Measurements from ENCODE around the gene TRNT1.

The TRNT1 gene

DNA sequence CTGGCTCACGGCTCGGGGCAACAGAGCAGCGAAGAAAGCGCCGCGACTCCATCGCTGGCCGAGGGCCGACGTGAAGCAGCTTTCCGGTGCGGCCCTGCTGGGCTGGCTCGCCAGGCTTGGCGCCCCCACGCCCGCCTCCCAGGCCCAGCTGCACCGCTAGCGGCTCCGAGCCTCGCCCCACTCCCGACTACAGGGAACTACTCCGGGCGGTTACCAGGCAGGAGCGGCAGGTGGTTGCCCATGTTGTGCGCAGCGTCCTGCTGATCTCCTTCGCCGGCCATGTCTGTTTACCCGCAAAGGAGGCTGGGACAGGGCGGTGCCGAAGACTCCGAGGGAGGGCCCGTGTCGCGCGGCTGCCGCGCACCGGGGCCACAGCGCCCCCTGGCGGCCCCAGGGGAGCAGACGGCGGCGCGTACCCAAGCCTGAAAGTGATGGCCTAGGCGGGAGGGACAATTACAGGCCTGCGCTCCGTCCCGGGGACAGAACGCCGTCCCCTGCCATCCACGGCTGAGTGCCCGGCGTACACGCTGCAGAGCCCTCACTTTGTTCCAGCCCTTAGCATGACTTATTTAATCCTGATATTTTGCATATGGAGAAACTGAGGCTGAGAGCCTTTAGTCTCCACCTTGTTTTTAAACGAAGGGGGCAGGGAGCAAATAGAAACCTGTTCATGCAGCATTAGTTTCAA lies 52.8 kb downstream of the TRNT1 start, which contains the start of gene CRBN:
TSS of gene CRBN (minus strand) at position 285 of the 688 bp plus-strand sequence. CDS start at position 281, 4 bp downstream.
- FAIRE-seq: no peak

DNA sequence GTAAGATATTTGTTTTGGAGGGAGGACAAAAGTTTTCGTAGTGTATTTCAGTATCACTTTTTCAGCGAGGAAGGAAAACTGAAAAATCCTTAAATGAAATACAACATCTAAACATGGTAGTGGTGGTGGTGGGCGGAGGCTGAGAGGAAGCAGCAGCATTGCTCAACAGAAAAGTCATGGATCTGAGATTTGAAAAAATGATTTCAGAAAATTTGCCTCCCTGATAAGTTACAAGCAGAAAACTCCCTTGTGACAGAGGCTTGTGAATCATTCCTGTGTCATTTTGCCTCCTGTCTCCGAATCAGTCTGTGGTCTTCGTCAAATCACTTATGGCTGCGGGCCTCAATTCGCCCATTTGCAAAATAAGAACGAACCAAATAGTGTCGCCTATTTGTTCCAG lies 53.7 kb downstream of the TRNT1 start:
- no peak for FAIRE-seq

DNA sequence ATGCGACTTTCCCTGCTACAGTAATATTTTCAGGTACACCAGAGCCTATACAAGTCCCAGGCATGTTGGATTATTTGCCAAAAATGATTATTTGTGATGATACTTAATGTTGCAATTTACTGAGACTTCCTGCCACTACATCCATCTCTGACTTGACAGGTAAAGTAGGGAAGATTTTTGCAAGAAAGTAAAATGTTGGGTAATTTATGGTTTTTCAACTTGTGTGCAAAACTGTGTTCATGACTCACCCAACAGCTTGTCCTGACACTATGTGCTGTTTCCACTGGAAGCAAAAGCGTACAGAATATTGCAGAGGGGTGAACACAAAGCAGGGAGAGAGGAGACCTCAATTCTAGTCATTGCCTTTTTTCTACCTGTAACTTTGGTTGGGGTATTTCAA lies 58.1 kb downstream of the TRNT1 start:
- FAIRE-seq: no peak

DNA sequence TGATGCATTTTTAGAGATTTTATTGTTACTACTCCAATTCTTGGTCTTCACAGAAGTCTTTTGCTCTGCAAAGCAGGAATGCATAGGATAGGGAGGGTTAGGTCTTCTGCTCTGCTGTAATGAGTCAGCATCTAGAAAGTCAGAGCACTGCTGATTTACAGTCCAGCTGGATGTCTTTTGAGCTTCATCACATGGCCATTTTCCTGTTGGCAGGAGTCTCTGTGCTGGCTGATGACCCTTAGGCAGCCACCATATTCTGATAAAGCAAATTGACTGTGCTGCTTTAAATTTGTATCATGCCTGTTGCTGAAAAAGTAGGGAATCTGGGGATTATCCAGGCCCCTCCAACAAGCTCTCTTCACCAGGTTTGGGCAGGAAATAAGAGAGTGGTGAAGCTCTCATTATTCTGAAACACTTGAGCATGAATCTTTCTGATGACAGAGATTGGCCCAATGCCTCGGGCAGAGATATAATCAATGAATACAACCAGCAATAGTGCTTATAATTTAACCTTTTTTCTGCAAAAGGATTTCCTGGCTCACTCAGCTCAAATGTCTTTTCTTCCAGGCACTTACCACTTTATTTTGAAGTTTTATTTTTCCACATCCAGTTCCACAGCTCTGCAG lies 62.5 kb downstream of the TRNT1 start:
- FAIRE-seq: no peak

DNA sequence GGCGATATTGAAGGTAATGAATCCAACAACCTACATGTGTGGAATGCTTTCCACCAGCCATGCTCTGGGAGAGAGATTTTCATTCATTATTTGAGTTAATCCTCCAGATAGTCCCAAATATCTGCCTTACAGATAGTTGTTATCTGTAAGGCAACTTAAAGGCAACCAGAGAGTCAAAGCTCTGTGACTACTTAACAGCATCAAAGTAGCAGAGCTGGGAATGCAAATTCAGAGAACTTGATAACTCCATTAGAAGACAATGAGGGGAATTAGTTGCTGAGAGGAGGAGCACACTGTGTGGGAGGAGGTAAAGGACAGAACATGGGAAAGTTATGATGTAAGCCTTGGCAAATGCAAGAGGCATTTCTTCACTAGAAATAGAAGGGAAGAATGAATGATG lies 63.2 kb downstream of the TRNT1 start:
- FAIRE-seq: no peak

DNA sequence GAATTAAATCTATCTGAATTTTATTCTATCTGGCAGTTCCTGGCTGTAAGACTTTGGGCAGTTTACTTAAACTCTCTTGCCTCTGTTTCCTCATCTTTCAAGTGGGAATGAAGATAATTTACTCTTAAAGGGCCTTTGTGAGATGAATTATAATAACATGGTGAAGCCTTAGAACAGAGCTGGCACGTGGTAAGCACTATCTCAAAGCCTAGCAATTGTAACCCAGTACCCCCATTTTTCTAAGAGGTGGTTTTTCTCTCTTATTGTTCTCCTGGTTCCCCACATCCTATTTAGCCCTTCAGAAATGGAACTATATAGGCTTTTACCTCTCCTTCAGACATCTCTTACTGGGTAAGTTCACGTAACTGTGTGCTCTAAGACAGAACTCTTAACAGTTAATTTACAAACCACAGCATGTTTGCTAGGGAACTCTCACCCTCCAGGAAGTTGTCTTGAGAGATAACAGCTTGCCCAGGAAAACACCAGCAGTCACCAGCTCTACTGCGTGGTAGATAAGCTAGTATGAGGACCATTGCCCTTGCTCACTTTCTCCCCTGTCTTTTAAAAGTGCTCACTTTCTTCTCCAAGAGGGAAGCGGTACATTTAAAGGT lies 65.0 kb downstream of the TRNT1 start:
- no peak for FAIRE-seq

DNA sequence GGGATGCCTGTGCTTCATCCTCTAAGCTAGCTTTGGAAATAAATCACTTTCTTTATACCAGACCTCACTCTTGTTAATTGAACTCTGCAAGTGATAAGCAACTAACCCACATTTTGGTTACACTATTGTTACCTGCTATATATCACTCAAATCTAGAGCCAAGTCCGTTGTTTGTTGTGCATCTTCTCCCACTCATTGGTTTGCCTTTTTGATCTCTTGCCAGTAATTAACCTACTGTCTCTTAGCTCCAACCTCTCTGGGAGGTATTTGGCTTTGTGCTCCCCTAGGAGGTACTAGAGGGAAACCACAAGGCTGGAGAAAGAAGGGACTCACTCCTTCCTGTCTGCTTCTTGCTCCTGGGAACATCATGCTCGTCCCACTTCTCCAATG lies 65.5 kb downstream of the TRNT1 start:
- FAIRE-seq: no peak

DNA sequence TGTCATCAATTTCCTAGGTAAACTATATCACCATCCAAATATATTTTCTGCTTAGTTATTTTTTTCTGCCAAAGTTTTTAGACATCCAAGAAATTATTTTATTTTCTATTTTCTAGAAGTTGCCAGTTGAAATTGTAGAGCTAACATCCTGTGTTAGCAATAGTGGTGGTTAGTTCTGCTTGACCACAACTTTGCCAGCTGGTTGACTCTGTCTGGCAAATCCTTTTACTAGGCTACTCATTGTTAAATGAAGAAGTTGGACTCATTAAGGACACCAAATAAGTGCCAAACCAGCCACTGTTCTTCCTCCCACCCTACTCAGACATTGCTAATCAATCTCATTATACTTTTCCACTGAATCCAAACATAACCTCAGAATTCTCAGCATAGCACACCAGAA lies 68.1 kb downstream of the TRNT1 start:
- FAIRE-seq: no peak

DNA sequence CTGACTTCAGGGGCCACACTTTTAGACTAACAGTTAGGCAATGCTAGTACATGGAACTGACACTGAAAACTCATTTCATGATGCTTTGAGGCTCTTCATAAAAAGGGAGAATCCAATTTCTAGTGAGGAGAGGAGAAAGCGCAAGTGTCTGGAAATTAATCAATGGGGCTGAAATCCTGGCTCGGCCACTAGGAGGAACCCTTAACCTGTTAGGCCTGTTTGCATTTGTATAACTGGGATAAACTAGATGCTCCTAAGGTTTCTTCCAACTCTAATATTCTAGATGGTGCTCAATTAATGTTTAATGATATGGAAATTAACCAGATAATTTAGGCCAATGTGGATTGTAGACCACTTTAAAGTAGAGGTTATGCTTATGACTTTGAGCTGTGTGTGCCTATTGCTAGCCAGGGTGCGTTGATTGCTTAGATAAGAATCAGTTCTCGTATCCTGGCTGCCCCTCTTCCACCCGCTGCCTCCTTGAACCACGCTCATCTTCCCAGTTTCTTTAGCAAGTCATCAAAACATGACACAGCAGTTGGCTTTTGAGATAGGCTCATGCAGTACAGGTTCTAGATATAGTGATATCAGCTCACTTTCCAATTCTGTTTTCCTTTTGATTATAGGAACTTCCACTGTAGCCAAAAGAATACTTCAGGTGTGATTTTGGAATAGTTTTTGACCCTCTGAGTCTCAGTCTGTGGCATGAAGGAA lies 69.6 kb downstream of the TRNT1 start:
- no peak for FAIRE-seq

All from endometrium (tissue), 2 donors.